Peyer's patch (tissue), 4 donors: Measurements from ENCODE around the gene ATP10A.

ENCODE experiments used
- POLR2A ChIP-seq, 2 donors: fragments of 450-650 bp; IDR thresholded peaks; one replicate each; pipeline ENCODE4 v1.5.1; 2017; ENCODE audit warnings: antibody characterized with exemption in 2 of 2, mild to moderate bottlenecking in 2 of 2, moderate library complexity in 2 of 2
- TF ChIP-seq, protein P1 (sequence below), 6 experiments: fragments of 450-650 bp in 4 of 6; fragments of 200-600 bp in 2 of 6; sonication (generic) in 1 of 6; IDR thresholded peaks; one replicate each; pipeline ENCODE4 v1.5.1; 2017 to 2019; ENCODE audit warnings: antibody characterized with exemption in 6 of 6, mild to moderate bottlenecking in 3 of 6, moderate library complexity in 1 of 6

GRCh38 chr15:25734680-25735355 lies 128.3 kb downstream of the ATP10A start:
- TF ChIP-seq, protein P1, sequence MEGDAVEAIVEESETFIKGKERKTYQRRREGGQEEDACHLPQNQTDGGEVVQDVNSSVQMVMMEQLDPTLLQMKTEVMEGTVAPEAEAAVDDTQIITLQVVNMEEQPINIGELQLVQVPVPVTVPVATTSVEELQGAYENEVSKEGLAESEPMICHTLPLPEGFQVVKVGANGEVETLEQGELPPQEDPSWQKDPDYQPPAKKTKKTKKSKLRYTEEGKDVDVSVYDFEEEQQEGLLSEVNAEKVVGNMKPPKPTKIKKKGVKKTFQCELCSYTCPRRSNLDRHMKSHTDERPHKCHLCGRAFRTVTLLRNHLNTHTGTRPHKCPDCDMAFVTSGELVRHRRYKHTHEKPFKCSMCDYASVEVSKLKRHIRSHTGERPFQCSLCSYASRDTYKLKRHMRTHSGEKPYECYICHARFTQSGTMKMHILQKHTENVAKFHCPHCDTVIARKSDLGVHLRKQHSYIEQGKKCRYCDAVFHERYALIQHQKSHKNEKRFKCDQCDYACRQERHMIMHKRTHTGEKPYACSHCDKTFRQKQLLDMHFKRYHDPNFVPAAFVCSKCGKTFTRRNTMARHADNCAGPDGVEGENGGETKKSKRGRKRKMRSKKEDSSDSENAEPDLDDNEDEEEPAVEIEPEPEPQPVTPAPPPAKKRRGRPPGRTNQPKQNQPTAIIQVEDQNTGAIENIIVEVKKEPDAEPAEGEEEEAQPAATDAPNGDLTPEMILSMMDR (IDR thresholded peaks at IDR 0.05) = no peak
- TF ChIP-seq POLR2A (IDR thresholded peaks at IDR 0.05) = no peak
